Gastroesophageal sphincter (tissue), 4 donors: ENCODE measurements around the gene OR2S2. TPM values are rescaled to one million over a fixed set of nuclear protein-coding genes. Genes with fewer than 3 reads are reported as not detected.

ENCODE experiments used
- ATAC-seq: fragments of 150-250 bp; one replicate; pipeline ENCODE4 v1.9.1; 2016; ENCODE audit warnings: mild to moderate bottlenecking, moderate library complexity
- H3K27ac ChIP-seq, 4 donors: fragments of 200-600 bp; sonication (generic) in 3 of 4; 1 replicate in 3 of 4; 2 replicates in 1 of 4; pipeline ENCODE4 v1.5.1; 2016 to 2019
- H3K27me3 ChIP-seq: fragments of 200-600 bp; sonication (generic); one replicate; pipeline ENCODE4 v1.5.1; 2019
- H3K36me3 ChIP-seq, 2 donors: fragments of 200-600 bp; sonication (generic); one replicate each; pipeline ENCODE4 v1.5.1; 2019; ENCODE audit warnings: control low read depth in 1 of 2
- H3K4me1 ChIP-seq, 3 donors: fragments of 200-600 bp; sonication (generic); 1 replicate in 2 of 3; 2 replicates in 1 of 3; pipeline ENCODE4 v1.5.1; 2016 to 2019; ENCODE audit warnings: control low read depth in 2 of 3
- H3K4me3 ChIP-seq, 2 donors: fragments of 200-600 bp; sonication (generic); one replicate each; pipeline ENCODE4 v1.5.1; 2019; ENCODE audit warnings: mild to moderate bottlenecking in 1 of 2, moderate library complexity in 1 of 2
- H3K9me3 ChIP-seq, 3 donors: fragments of 200-600 bp; sonication (generic); one replicate each; pipeline ENCODE4 v1.5.1; 2017 to 2019; ENCODE audit warnings: control low read depth in 2 of 3
- CTCF ChIP-seq, 4 experiments: fragments of 200-600 bp in 2 of 4; fragments of 450-650 bp in 2 of 4; sonication (generic) in 1 of 4; IDR thresholded peaks; one replicate each; pipeline ENCODE4 v1.5.1; 2017 to 2019; ENCODE audit warnings: antibody characterized with exemption in 4 of 4, mild to moderate bottlenecking in 2 of 4, moderate library complexity in 2 of 4
- EP300 ChIP-seq: sonication (generic); formaldehyde crosslinking; IDR thresholded peaks from one replicate; pipeline ENCODE4 v1.6.1; 2017; ENCODE audit warnings: antibody characterized with exemption, mild to moderate bottlenecking
- POLR2A ChIP-seq, 2 donors: fragments of 450-650 bp; IDR thresholded peaks; one replicate each; pipeline ENCODE4 v1.6.1; 2017; ENCODE audit warnings: antibody characterized with exemption in 2 of 2, mild to moderate bottlenecking in 2 of 2, moderate library complexity in 1 of 2
- POLR2AphosphoS5 ChIP-seq: sonication (generic); formaldehyde crosslinking; IDR thresholded peaks from one replicate; pipeline ENCODE4 v1.6.1; 2017; ENCODE audit warnings: antibody characterized with exemption
- WGBS, 2 donors: methylation state at CpG; one replicate each; pipeline ENCODE4 v1.1.5; 2018; ENCODE audit warnings: low coverage in 1 of 2; 5-methylcytosine and 5-hydroxymethylcytosine counted together
- total RNA-seq, 4 donors: library from RNA; depleted of rRNA; stranded (reverse); fragments of >200 nt; gene quantifications; one replicate each; pipeline ENCODE4 v1.1.0, GENCODE V29; 2016

Gene OR2S2
- total RNA-seq, 4 donors from 2014 or later: not detected

DNA sequence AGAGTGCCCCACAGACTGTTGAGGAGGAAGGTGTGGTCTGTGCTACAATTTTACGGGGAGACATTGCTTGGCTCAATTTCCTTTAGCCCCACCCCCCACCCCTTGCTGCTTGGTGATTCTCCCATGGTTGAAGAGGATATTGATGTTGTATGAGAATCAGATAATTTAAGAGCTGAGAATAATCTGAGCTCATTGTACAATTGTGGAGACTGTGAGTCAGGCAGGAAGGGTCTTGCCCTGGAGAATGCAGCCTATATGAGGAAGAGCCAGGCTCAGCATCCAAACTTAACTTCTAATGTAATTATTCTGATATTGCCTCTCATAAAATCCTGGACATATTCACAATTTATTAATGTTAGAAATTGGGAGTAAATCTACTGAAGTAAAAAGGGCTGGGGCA lies 26.1 kb upstream of the OR2S2 start:
- Histone ChIP-seq H3K9me3 (no peaks in the 10 kb centered on the region), H3K27ac (no peak overlapping the region), H3K4me1 (no peaks in the 10 kb centered on the region), H3K27me3 (peaks cover 40% of the 10 kb centered on the region), H3K36me3 (no peaks in the 10 kb centered on the region), H3K4me3 (no peak overlapping the region)
- TF ChIP-seq EP300 (no peak), CTCF (IDR thresholded peaks at IDR 0.05) (no peak), POLR2A (IDR thresholded peaks at IDR 0.05) (no peak), POLR2AphosphoS5 (no peak)
- WGBS, 2 donors: 50 to 60% methylated on average over 1 of the region's 1 CpG
- no peak for ATAC-seq

GRCh38 chr9:35981699-35982098 lies 23.7 kb upstream of the OR2S2 start:
- H3K27ac ChIP-seq: no peak overlapping the region
- H3K27me3 ChIP-seq: peaks cover 38% of the 10 kb centered on the region
- H3K9me3 ChIP-seq: no peaks in the 10 kb centered on the region
- no peaks in the 10 kb centered on the region for H3K4me1 ChIP-seq
- WGBS, 2 donors: 0% methylated on average over 2 of the region's 2 CpGs
- no peak for ATAC-seq
- TF ChIP-seq CTCF (IDR thresholded peaks at IDR 0.05) (no peak), POLR2A (IDR thresholded peaks at IDR 0.05) (no peak), EP300 (no peak), POLR2AphosphoS5 (no peak)
- H3K4me3 ChIP-seq: no peak overlapping the region
- H3K36me3 ChIP-seq: no peaks in the 10 kb centered on the region

- H3K27ac ChIP-seq: no peak overlapping the region
- no peaks in the 10 kb centered on the region for H3K4me1 ChIP-seq
- no peak for ATAC-seq
- H3K4me3 ChIP-seq: no peak overlapping the region
- peaks cover 46% of the 10 kb centered on the region for H3K27me3 ChIP-seq
- TF ChIP-seq CTCF (IDR thresholded peaks at IDR 0.05) (no peak), EP300 (no peak), POLR2A (IDR thresholded peaks at IDR 0.05) (no peak), POLR2AphosphoS5 (no peak)
- peaks cover 0 to 12% (median 0%) of the 10 kb centered on the region in 3 donors for H3K9me3 ChIP-seq
- no peaks in the 10 kb centered on the region for H3K36me3 ChIP-seq
- WGBS, 2 donors: 73 to 80% methylated on average over 1 to 3 of the region's 3 CpGs
These were observed 22.5 kb upstream of the OR2S2 start for GRCh38 chr9:35980289-35981011.

- Histone ChIP-seq H3K4me1 (no peaks in the 10 kb centered on the region), H3K4me3 (no peak overlapping the region), H3K27me3 (peaks cover 54% of the 10 kb centered on the region), H3K27ac (no peak overlapping the region), H3K9me3 (peaks cover 0 to 29% (median 0%) of the 10 kb centered on the region in 3 donors), H3K36me3 (no peaks in the 10 kb centered on the region)
- WGBS, 2 donors: 76 to 77% methylated on average over 6 of the region's 6 CpGs
- TF ChIP-seq EP300: no peak
- TF ChIP-seq POLR2A (IDR thresholded peaks at IDR 0.05): no peak
- no peak for TF ChIP-seq CTCF (IDR thresholded peaks at IDR 0.05)
- TF ChIP-seq POLR2AphosphoS5: no peak
- no peak for ATAC-seq
These were observed 20.8 kb upstream of the OR2S2 start for GRCh38 chr9:35978792-35979191.

- Histone ChIP-seq H3K9me3 (peaks cover 0 to 29% (median 0%) of the 10 kb centered on the region in 3 donors), H3K4me3 (no peak overlapping the region), H3K36me3 (no peaks in the 10 kb centered on the region), H3K27me3 (peaks cover 58% of the 10 kb centered on the region), H3K4me1 (peaks cover 0 to 5% (median 0%) of the 10 kb centered on the region in 3 donors), H3K27ac (no peak overlapping the region)
- WGBS, 2 donors: 79 to 100% methylated on average over 1 of the region's 1 CpG
- no peak for TF ChIP-seq POLR2A (IDR thresholded peaks at IDR 0.05)
- TF ChIP-seq EP300: no peak
- no peak for TF ChIP-seq CTCF (IDR thresholded peaks at IDR 0.05)
- TF ChIP-seq POLR2AphosphoS5: no peak
- ATAC-seq: no peak
These were observed 18.8 kb upstream of the OR2S2 start for GRCh38 chr9:35976726-35977125.
